Right lung (tissue), 10 donors: ENCODE measurements around the gene LRRC37A. TPM values are rescaled to one million over a fixed set of nuclear protein-coding genes. Genes with fewer than 3 reads are reported as not detected.
"Not testable (repeated sequence)": the region's sequence is repeated elsewhere in the genome, so short reads cannot be mapped to it uniquely, and the experiment has no call there.

Experiments used
- DNase-seq, 2 donors: peaks; one replicate each; pipeline ENCODE4 v3.0.0-alpha.2; 2013
- long read RNA-seq, 8 donors: transcript quantifications; one replicate each; lab custom pipeline, GENCODE V29; 2026
- polyA plus RNA-seq, 5 donors: library from polyadenylated mRNA; unstranded; fragments of 120-200 nt; gene quantifications; one replicate each; pipeline versions ENCODE4 v1.2.1 to v1.2.3, GENCODE V29; 2013; ENCODE audit warnings: inconsistent platforms in 1 of 5, low replicate concordance in 1 of 5; ENCODE audit not compliant: insufficient read length in 5 of 5, insufficient read depth in 1 of 5

Gene LRRC37A
- polyA plus RNA-seq, result 10 to 100 TPM in 1 of 5 donors, 1 to 10 TPM in 4; 4.6 to 12.0 (median 6.0) TPM
- long read RNA-seq, donor 1, result 0 reads
- long read RNA-seq, donor 2, result 0 reads
- long read RNA-seq, donor 3, partial matches to known transcripts, result 10 of 10 reads
- long read RNA-seq, donor 3, other reads (novel, unspliced or antisense), result 0 of 10 reads
- long read RNA-seq, donor 4, result 0 reads
- long read RNA-seq, donor 5, result 0 reads
- long read RNA-seq, donor 6, partial matches to known transcripts, result 31 of 37 reads
- long read RNA-seq, donor 6, other reads (novel, unspliced or antisense), result 6 of 37 reads
- long read RNA-seq, donor 7, result 0 reads
- long read RNA-seq, donor 8, result 0 reads

DNA sequence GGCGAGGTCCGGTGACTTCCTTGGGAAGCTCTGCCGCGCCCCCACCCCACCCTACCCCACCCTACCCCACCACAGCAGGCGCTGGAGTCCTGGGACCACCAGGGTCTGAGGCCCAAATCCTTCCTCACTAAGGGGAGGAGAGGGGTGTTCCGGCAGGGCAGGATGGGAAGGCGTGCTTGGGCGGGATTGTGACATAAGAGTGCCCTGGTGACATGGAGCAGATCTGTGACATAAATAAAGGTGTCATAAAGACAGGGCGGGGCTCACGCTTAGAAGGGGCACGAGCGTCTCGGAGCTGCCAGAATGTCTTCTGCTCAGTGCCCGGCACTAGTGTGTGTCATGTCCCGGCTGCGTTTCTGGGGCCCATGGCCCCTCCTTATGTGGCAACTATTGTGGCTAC is at the start of gene LRRC37A:
TSS of gene LRRC37A (plus strand) at position 301 of the 400 bp plus-strand sequence. CDS start at position 304, 3 bp downstream.
- not testable (repeated sequence) for DNase-seq

- not testable (repeated sequence) for DNase-seq
Measured at GRCh38 chr17:46249153-46249552, 45.8 kb upstream of the LRRC37A start.

DNA sequence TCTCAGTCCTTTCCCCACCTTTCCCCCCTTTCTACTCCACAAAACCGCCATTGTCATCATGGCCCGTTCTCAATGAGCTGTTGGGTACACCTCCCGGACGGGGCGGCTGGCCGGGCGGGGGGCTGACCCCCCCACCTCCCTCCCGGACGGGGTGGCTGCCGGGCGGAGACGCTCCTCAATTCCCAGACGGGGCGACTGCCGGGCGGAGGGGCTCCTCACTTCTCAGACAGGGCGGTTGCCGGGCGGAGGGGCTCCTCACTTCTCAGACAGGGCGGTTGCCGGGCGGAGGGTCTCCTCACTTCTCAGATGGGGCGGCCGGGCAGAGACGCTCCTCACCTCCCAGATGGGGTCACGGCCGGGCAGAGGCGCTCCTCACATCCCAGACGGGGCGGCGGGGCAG is 42.1 kb upstream of the LRRC37A start:
- DNase-seq, result not testable (repeated sequence)

DNA sequence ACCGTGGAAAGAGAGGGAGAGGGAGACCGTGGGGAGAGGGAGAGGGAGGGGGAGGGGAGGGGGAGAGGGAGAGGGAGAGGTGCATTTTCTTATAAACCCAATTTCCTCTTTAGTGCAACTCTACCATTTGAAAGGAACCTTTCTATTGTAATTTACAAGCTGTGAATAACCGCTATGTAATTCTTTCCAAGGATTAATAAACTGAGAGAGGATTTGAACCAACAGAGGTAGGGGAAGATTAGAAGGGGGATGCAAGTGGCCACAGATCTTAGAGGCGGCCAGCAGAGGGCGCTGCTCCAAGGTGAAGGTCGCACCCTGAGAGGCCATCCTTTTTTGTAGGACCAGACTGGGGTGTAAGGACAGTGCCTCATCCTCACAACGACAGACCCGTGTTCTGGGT is 41.2 kb upstream of the LRRC37A start:
- not testable (repeated sequence) for DNase-seq

DNA sequence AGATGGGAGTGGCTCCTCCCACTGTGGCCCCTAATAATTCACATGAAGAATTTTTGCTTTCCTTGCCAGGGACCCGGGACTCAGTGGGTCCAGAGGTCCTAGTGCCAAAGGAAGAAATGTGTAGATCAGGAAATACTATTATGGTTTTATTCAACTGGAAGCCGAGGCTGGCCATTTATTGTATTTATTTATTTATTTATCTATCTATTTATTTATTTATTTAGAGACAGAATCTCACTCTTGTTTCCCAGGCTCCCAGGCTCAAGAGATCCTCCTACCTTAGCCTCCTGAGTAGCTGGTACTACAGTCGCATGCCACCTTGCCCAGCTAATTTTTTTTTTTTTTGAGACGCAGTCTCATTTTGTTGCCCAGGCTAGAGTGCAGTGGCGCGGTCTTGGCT is 40.7 kb upstream of the LRRC37A start:
- not testable (repeated sequence) for DNase-seq

DNA sequence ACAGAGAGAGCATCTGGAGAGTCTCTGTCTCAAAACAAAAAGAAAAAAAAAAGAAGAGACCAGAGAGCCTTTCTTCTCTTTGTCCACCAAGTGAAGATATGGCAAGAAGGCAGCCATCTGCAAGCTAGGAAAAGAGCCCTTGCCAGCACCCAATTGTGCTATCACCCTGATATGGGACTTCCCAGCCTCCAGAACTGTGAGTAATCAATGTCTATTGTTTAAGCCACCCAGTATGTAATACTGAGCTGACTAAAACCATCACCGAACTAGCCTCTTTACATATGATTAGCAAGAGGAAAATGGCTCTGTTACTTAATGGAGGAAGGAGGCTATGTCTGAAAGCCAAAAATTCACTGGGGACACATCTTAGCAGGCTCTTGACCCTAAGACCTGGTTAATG is 38.6 kb upstream of the LRRC37A start:
- DNase-seq, result not testable (repeated sequence)

DNA sequence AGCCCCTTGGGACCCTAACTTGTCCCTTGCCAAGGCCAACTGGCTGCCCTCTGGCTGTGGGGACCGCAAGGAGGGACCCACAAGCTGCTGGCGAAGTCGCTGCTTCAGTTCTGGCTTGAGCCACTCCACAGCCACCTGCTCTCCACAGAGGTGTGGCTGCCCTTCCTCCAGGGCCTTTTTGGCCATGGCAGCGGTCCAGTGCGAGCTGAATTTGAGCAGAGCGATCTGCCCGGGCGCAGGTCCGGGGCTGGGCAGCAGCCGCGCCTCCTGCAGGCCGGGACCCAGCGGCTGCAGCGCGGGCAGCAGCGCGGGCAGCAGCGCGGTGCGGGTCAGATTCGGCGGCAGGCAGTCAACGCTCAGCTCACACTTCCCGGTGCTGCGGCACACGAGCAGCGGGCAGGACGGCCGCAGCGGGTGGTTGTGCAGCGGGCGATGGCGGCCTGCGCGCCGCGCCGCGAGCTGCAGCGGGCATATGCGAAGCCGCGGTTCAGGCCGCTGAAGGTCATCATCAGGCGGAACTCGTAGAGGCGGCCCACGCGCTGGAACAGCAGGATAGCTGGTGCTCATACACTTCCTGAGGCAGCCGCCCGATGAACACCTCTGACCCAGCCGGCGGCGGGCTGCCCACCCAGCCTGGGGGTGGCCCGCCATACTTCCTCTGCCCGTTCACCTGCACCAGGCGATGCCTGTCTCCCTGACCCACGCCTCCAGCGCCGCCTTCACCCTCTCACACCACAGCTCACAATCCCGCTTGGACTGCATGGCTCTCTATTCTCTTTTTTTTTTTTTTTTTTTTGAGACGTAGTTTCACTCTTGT is 34.9 kb upstream of the LRRC37A start:
- not testable (repeated sequence) for DNase-seq

DNA sequence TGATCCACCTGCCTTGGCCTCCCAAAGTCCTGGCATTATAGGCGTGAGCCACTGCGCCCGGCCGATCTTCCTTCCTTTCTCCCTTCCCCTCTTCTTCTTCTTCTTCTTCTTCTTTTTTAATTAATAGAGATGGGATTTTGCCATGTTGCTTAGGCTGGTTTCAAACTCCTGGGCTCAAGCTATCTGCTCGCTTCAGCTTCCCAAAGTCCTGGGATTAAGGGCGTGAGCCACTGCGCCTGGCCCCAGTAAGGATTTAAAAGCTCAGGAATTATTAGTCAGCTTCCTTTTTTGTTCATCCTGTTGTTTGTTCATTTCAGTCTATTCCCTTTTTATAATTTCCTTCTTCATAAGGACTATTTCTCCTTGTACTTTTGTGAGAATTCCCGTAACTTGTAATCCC is 32.7 kb upstream of the LRRC37A start:
- no peak for DNase-seq

DNA sequence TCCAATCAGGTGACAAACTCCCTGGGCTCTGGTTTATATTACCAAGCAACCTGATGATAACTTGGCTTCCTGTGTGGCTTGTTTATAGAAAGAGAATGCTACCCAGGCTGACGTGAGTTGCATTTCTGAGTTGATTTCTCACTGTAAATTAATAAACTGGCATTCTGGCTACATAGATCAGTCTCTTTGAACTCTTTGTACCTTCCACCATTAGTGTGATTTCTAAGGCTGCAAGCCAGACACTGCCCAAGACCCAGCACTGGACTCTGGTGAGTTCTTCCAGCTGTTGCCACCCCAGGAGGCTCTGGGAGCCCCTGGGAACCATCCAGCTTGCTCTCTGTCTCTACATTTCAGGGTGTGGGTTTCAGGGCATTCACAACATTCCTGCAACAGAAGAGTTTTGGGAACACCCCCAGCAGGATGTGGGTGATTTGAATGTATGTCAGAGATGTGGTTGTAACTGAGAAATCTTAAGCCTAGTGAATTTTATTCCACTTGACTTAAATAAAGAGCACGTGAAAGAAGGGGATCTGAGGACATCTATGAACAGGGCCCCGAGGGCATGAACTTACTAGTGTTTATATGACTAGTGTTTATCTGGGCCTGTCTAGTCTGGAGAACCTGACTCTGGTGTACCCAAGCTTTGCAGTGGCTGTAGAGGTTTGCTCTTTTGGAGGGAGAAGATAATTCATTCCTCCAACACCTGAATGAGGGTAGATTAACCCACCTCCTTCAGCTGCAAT is 30.3 kb upstream of the LRRC37A start:
- no peak for DNase-seq

- DNase-seq, result peak in 1 of 2 donors; percentile 11
Measured at GRCh38 chr17:46266063-46266655, 28.8 kb upstream of the LRRC37A start.

- DNase-seq, result peak; percentile 82 to 84
Measured at GRCh38 chr17:46266656-46267544, 28.0 kb upstream of the LRRC37A start.

GRCh38 chr17:46270032-46270431 is 24.9 kb upstream of the LRRC37A start:
- no peak for DNase-seq

GRCh38 chr17:46273541-46274236 is 21.2 kb upstream of the LRRC37A start:
- DNase-seq, result no peak

GRCh38 chr17:46274238-46274637 is 20.7 kb upstream of the LRRC37A start:
- DNase-seq, result no peak

GRCh38 chr17:46276728-46277479 is 18.0 kb upstream of the LRRC37A start:
- not testable (repeated sequence) for DNase-seq

DNA sequence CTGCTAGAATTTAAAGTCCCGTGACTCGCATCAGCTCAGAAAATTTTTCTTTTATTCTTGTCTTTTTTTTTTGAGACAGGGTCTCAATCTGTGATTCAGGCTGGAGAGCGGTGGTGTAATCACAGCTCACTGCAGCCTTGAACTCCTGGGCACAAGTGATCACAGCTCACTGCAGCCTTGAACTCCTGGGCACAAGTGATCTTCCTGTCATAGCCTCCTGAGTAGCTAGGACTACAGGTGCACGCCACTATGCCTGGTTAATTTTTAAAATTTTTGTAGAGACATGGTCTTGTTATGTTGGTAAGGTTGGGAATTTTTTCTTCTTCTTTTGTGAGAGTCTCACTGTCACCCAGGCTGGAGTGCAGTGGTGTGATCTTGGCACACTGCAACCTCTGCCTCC is 13.6 kb upstream of the LRRC37A start:
- not testable (repeated sequence) for DNase-seq

GRCh38 chr17:46282635-46283034 is 12.3 kb upstream of the LRRC37A start:
- not testable (repeated sequence) for DNase-seq

GRCh38 chr17:46284467-46284866 is 10.5 kb upstream of the LRRC37A start:
- DNase-seq, result not testable (repeated sequence)

- DNase-seq, result not testable (repeated sequence)
Measured at GRCh38 chr17:46285500-46285899, 9.4 kb upstream of the LRRC37A start.
